Measurements from ENCODE around the gene EXOC3L2. TPM values are rescaled to one million over a fixed set of nuclear protein-coding genes. Genes with fewer than 3 reads are reported as not detected.

EXOC3L2 gene
- total RNA-seq, 1 experiment from 2014 or later: 0.61 TPM

DNA sequence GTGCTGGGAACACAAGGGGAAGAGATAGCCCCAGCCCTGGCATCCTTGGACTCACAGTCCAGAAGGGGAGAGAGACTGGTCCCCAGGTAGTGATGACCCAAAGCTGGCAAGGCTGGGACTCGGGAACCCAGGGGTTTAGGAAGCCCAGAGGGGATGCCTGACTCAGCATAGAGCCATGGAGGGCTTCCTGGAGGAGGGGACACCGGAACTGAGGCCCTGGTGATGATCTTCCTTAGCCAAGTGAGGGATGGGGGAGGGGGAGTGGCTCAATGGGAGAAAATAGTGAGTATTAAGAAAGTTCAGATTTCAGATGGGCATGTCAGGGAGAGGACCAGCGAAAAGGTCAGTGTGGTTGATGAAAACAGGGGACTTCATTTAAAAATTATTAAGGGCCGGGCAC, 26.8 kb downstream of the EXOC3L2 start:
- H3K79me2 ChIP-seq (ENCODE audit: insufficient read depth, low read length): no peaks in the 10 kb centered on the region
- H2AK5ac ChIP-seq (ENCODE audit: insufficient read length, low read length): no peak overlapping the region
- no peak overlapping the region for H2BK12ac ChIP-seq (ENCODE audit: insufficient read length, low read depth, low read length)
- no peak overlapping the region for H3K23ac ChIP-seq (ENCODE audit: insufficient read length, low read depth, low read length)
- no peak overlapping the region for H3K18ac ChIP-seq (ENCODE audit: insufficient read length, low read depth, low read length)
- H4K91ac ChIP-seq (ENCODE audit: insufficient read length, low read depth, low read length): no peak overlapping the region
- no peak overlapping the region for H4K5ac ChIP-seq (ENCODE audit: insufficient read length, low read depth, low read length)
- H4K8ac ChIP-seq (replicated peaks; ENCODE audit: insufficient read length, low read depth, low read length): no peak overlapping the region
- no peaks in the 10 kb centered on the region for H3K4me1 ChIP-seq (ENCODE audit: insufficient read depth, low read length)
- peak overlapping the region; percentile 83 for H3K4me2 ChIP-seq (ENCODE audit: insufficient read depth, insufficient read length, low read length)
- no peak overlapping the region for H2BK15ac ChIP-seq (ENCODE audit: low read depth, low read length)
- no peaks in the 10 kb centered on the region for H3K79me1 ChIP-seq (ENCODE audit: insufficient read depth, low read depth, low read length, poor library complexity, severe bottlenecking)
- H2BK120ac ChIP-seq (ENCODE audit: low read depth, low read length, poor library complexity, severe bottlenecking): no peak overlapping the region
- peak overlapping the region in 1 of 2 experiments; percentile 57; a peak in 3 of 5 replicates for H3K4me3 Mint-ChIP-seq
- H3K27ac Mint-ChIP-seq: no peak overlapping the region
- H3K9me3 Mint-ChIP-seq: peaks cover 0 to 5% of the 10 kb centered on the region in 2 experiments; a peak in 2 of 5 replicates
- H3K27me3 ChIP-seq (ENCODE audit: insufficient read depth, low read length): peaks cover 14% of the 10 kb centered on the region; the same call in 1 of the 2 replicates
- H3K4me1 Mint-ChIP-seq: peaks cover 12 to 18% of the 10 kb centered on the region in 2 experiments
- H2BK5ac ChIP-seq (ENCODE audit: insufficient read length, low read length): no peak overlapping the region
- no peak overlapping the region for H3K14ac ChIP-seq (ENCODE audit: insufficient read depth, low read length)
- TF ChIP-seq, protein P1, sequence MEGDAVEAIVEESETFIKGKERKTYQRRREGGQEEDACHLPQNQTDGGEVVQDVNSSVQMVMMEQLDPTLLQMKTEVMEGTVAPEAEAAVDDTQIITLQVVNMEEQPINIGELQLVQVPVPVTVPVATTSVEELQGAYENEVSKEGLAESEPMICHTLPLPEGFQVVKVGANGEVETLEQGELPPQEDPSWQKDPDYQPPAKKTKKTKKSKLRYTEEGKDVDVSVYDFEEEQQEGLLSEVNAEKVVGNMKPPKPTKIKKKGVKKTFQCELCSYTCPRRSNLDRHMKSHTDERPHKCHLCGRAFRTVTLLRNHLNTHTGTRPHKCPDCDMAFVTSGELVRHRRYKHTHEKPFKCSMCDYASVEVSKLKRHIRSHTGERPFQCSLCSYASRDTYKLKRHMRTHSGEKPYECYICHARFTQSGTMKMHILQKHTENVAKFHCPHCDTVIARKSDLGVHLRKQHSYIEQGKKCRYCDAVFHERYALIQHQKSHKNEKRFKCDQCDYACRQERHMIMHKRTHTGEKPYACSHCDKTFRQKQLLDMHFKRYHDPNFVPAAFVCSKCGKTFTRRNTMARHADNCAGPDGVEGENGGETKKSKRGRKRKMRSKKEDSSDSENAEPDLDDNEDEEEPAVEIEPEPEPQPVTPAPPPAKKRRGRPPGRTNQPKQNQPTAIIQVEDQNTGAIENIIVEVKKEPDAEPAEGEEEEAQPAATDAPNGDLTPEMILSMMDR (conservative IDR thresholded peaks at IDR 0.05): no peak
- H3T11ph ChIP-seq (ENCODE audit: low read length): no peak overlapping the region
- DNase-seq: no peak
- H3K27ac ChIP-seq (ENCODE audit: insufficient read length, low read depth, low read length): no peak overlapping the region
- WGBS (ENCODE audit: extremely low coverage, insufficient read length, low lambda C conversion rate): no CpG with 5 or more reads among the region's 4 CpGs
- no peaks in the 10 kb centered on the region for H4K20me1 ChIP-seq (ENCODE audit: control insufficient read depth, insufficient read depth, insufficient read length)
- H2AFZ ChIP-seq (ENCODE audit: low read length): no peak overlapping the region
- no peak overlapping the region for H3K9ac ChIP-seq (ENCODE audit: extremely low read depth, insufficient read length, low read length)
- H3K4ac ChIP-seq (ENCODE audit: low read depth, low read length): no peak overlapping the region
- peaks cover 14% of the 10 kb centered on the region for H3K23me2 ChIP-seq (ENCODE audit: insufficient read length, low read depth, low read length, poor library complexity, severe bottlenecking)
- no peaks in the 10 kb centered on the region for H3K9me3 ChIP-seq (ENCODE audit: control insufficient read depth, low read depth, low read length)
- no peak overlapping the region for H2BK20ac ChIP-seq (ENCODE audit: low read depth, low read length, poor library complexity, severe bottlenecking)
- H3K36me3 Mint-ChIP-seq (ENCODE audit: insufficient read depth in 1 of 3, low read depth in 3 of 3): no peaks in the 10 kb centered on the region; a peak in 2 of 7 replicates
- peaks cover 94% of the 10 kb centered on the region for H3K27me3 Mint-ChIP-seq (ENCODE audit: low read depth)
- no peak overlapping the region for H3K56ac ChIP-seq (ENCODE audit: insufficient read length, low read depth, low read length)

All from H9 (cell line).